Fibroblast of lung (primary cell): ENCODE measurements around the gene LUC7L. TPM values are rescaled to one million over a fixed set of nuclear protein-coding genes. Genes with fewer than 3 reads are reported as not detected.
A peak's percentile ranks its signal among the peaks of the same experiment; 100 is the strongest.
"Not testable (repeated sequence)": the region's sequence is repeated elsewhere in the genome, so short reads cannot be mapped to it uniquely, and the experiment has no call there.

Source experiments
- DNase-seq, 2 donors: peaks; one replicate each; pipeline versions ENCODE4 v3.0.0 to v3.0.0-alpha.2; 2010; ENCODE audit warnings: low read depth in 2 of 2
- H2AFZ ChIP-seq: 2 replicates; pipeline ENCODE4 v1.5.1; 2012; ENCODE audit warnings: low read length, control low read depth, inconsistent platforms
- H3K27ac ChIP-seq: 2 replicates; pipeline ENCODE4 v1.5.1; 2011; ENCODE audit warnings: low read length, control low read depth; ENCODE audit not compliant: insufficient read depth
- H3K27me3 ChIP-seq: 2 replicates; pipeline ENCODE4 v1.5.1; 2011; ENCODE audit warnings: mild to moderate bottlenecking, low read length; ENCODE audit not compliant: control insufficient read depth, insufficient read depth
- H3K36me3 ChIP-seq: 2 replicates; pipeline ENCODE4 v1.5.1; 2011; ENCODE audit warnings: low read length; ENCODE audit not compliant: control insufficient read depth, insufficient read depth
- H3K4me1 ChIP-seq: 2 replicates; pipeline ENCODE4 v1.5.1; 2011; ENCODE audit warnings: low read length; ENCODE audit not compliant: control insufficient read depth, insufficient read depth; ENCODE audit errors: extremely low read depth
- H3K4me2 ChIP-seq: 2 replicates; pipeline ENCODE4 v1.5.1; 2011; ENCODE audit warnings: low read length, control low read depth; ENCODE audit not compliant: insufficient read depth; ENCODE audit errors: extremely low read depth
- H3K4me3 ChIP-seq, 4 experiments: fragments of 200-600 bp in 1 of 4; sonication (generic) in 1 of 4; replicated peaks in 1 of 4; 2 replicates each; pipeline ENCODE4 v1.5.1; 2011 to 2016; ENCODE audit warnings: low read length in 4 of 4, low read depth in 3 of 4, mild to moderate bottlenecking in 3 of 4, control low read depth in 2 of 4, inconsistent platforms in 1 of 4, mixed read lengths in 1 of 4; ENCODE audit not compliant: insufficient read depth in 1 of 4; ENCODE audit errors: control extremely low read depth in 1 of 4
- H3K79me2 ChIP-seq: 2 replicates; pipeline ENCODE4 v1.5.1; 2012; ENCODE audit warnings: mild to moderate bottlenecking, low read length, inconsistent platforms; ENCODE audit not compliant: control insufficient read depth, insufficient read depth
- H3K9ac ChIP-seq: 2 replicates; pipeline ENCODE4 v1.5.1; 2011; ENCODE audit warnings: mild to moderate bottlenecking, low read length, control low read depth; ENCODE audit not compliant: insufficient read depth
- H3K9me3 ChIP-seq: 2 replicates; pipeline ENCODE4 v1.5.1; 2012; ENCODE audit warnings: low read depth, low read length; ENCODE audit not compliant: control insufficient read depth, insufficient read depth
- H4K20me1 ChIP-seq: 2 replicates; pipeline ENCODE4 v1.5.1; 2011; ENCODE audit warnings: low read length; ENCODE audit not compliant: control insufficient read depth, insufficient read depth; ENCODE audit errors: extremely low read depth
- CTCF ChIP-seq, 2 donors: IDR thresholded peaks in 1 of 2; conservative IDR thresholded peaks in 1 of 2; 1 replicate in 1 of 2; 2 replicates in 1 of 2; pipeline ENCODE4 v1.5.1; 2011 to 2012; ENCODE audit warnings: low read length in 2 of 2, control low read depth in 1 of 2, inconsistent platforms in 1 of 2, low read depth in 1 of 2, mild to moderate bottlenecking in 1 of 2
- EZH2 ChIP-seq: IDR thresholded peaks from 2 replicates; pipeline ENCODE4 v1.5.1; 2012; ENCODE audit warnings: low read length, control low read depth, mild to moderate bottlenecking; ENCODE audit errors: missing control alignments
- polyA plus RNA-seq, 2 donors: library from polyadenylated mRNA; depleted of rRNA in 1 of 2; stranded (reverse) in 1 of 2; unstranded in 1 of 2; fragments of >200 nt; gene quantifications; 2 replicates each; pipeline ENCODE4 v1.2.1, GENCODE V29; 2011 to 2012; ENCODE audit warnings: missing spikeins in 1 of 2
- total RNA-seq: library from RNA; depleted of rRNA; stranded (reverse); fragments of >200 nt; gene quantifications from 2 replicates; pipeline ENCODE4 v1.2.1, GENCODE V29; 2014

The LUC7L gene
- total and polyA plus RNA-seq, 2 donors (not counting 1 experiment from before 2014, with no cell fraction given): 30.9 to 38.0 TPM

DNA sequence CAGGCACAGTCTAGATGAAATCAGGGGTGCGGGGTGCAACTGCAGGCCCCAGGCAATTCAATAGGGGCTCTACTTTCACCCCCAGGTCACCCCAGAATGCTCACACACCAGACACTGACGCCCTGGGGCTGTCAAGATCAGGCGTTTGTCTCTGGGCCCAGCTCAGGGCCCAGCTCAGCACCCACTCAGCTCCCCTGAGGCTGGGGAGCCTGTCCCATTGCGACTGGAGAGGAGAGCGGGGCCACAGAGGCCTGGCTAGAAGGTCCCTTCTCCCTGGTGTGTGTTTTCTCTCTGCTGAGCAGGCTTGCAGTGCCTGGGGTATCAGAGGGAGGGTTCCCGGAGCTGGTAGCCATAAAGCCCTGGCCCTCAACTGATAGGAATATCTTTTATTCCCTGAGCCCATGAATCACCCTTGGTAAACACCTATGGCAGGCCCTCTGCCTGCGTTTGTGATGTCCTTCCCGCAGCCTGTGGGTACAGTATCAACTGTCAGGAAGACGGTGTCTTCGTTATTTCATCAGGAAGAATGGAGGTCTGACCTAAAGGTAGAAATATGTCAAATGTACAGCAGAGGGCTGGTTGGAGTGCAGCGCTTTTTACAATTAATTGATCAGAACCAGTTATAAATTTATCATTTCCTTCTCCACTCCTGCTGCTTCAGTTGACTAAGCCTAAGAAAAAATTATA is 51.1 kb downstream of the LUC7L start:
- TF ChIP-seq CTCF (conservative IDR thresholded peaks at IDR 0.05 in 1 of 2, IDR thresholded peaks at IDR 0.05 in 1 of 2; ENCODE audit: low read depth in 1 of 2, low read length in 2 of 2) (no peak), EZH2 (no peak)
- Histone ChIP-seq H2AFZ (no peak overlapping the region), H3K9ac (no peak overlapping the region), H4K20me1 (no peaks in the 10 kb centered on the region), H3K79me2 (no peaks in the 10 kb centered on the region), H3K4me3 (no peak overlapping the region), H3K4me2 (no peak overlapping the region), H3K36me3 (peaks cover 4% of the 10 kb centered on the region), H3K4me1 (peaks cover 6% of the 10 kb centered on the region), H3K9me3 (no peaks in the 10 kb centered on the region), H3K27ac (no peak overlapping the region), H3K27me3 (peaks cover 32% of the 10 kb centered on the region)
- DNase-seq: no peak

GRCh38 chr16:177394-177822 is 51.8 kb downstream of the LUC7L start:
- Histone ChIP-seq H3K27me3 (peaks cover 32% of the 10 kb centered on the region), H4K20me1 (no peaks in the 10 kb centered on the region), H3K4me1 (peaks cover 6% of the 10 kb centered on the region), H2AFZ (no peak overlapping the region), H3K9me3 (no peaks in the 10 kb centered on the region), H3K9ac (no peak overlapping the region), H3K36me3 (peaks cover 1% of the 10 kb centered on the region), H3K27ac (no peak overlapping the region), H3K79me2 (no peaks in the 10 kb centered on the region), H3K4me2 (no peak overlapping the region), H3K4me3 (no peak overlapping the region)
- TF ChIP-seq CTCF (conservative IDR thresholded peaks at IDR 0.05 in 1 of 2, IDR thresholded peaks at IDR 0.05 in 1 of 2; ENCODE audit: low read depth in 1 of 2, low read length in 2 of 2) (no peak), EZH2 (peak; percentile 17)
- peak; percentile 18 to 58 for DNase-seq

DNA sequence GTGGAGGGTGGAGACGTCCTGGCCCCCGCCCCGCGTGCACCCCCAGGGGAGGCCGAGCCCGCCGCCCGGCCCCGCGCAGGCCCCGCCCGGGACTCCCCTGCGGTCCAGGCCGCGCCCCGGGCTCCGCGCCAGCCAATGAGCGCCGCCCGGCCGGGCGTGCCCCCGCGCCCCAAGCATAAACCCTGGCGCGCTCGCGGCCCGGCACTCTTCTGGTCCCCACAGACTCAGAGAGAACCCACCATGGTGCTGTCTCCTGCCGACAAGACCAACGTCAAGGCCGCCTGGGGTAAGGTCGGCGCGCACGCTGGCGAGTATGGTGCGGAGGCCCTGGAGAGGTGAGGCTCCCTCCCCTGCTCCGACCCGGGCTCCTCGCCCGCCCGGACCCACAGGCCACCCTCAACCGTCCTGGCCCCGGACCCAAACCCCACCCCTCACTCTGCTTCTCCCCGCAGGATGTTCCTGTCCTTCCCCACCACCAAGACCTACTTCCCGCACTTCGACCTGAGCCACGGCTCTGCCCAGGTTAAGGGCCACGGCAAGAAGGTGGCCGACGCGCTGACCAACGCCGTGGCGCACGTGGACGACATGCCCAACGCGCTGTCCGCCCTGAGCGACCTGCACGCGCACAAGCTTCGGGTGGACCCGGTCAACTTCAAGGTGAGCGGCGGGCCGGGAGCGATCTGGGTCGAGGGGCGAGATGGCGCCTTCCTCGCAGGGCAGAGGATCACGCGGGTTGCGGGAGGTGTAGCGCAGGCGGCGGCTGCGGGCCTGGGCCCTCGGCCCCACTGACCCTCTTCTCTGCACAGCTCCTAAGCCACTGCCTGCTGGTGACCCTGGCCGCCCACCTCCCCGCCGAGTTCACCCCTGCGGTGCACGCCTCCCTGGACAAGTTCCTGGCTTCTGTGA is 52.5 kb downstream of the LUC7L start, which contains the start of gene HBA1:
Gene HBA1 (plus strand): TSS at position 204 of the 906 bp plus-strand sequence. CDS start 37 bp downstream, at position 241.
- not testable (repeated sequence) for H2AFZ ChIP-seq, H3K4me1 ChIP-seq, H3K27ac ChIP-seq, H3K36me3 ChIP-seq, H4K20me1 ChIP-seq, H3K9ac ChIP-seq, DNase-seq, H3K79me2 ChIP-seq, H3K4me3 ChIP-seq, H3K4me2 ChIP-seq, H3K9me3 ChIP-seq
- peaks cover 32% of the 10 kb centered on the region for H3K27me3 ChIP-seq
- peak; percentile 89 for TF ChIP-seq EZH2

DNA sequence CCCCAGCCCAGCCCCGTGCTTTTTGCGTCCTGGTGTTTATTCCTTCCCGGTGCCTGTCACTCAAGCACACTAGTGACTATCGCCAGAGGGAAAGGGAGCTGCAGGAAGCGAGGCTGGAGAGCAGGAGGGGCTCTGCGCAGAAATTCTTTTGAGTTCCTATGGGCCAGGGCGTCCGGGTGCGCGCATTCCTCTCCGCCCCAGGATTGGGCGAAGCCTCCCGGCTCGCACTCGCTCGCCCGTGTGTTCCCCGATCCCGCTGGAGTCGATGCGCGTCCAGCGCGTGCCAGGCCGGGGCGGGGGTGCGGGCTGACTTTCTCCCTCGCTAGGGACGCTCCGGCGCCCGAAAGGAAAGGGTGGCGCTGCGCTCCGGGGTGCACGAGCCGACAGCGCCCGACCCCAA is 53.2 kb downstream of the LUC7L start:
- H2AFZ ChIP-seq, H3K4me2 ChIP-seq, H3K9ac ChIP-seq, H3K79me2 ChIP-seq, H3K4me1 ChIP-seq, H3K27ac ChIP-seq, H4K20me1 ChIP-seq, H3K4me3 ChIP-seq, DNase-seq, H3K36me3 ChIP-seq, H3K9me3 ChIP-seq: not testable (repeated sequence)
- H3K27me3 ChIP-seq: peaks cover 32% of the 10 kb centered on the region
